Hematopoietic multipotent progenitor cell treated with erythropoietin and hydrocortisone succinate and interleukin-3 and kit ligand, for 6 days (in vitro differentiated cells): ENCODE measurements around the gene CNNM3.
"Not testable (repeated sequence)": the region's sequence is repeated elsewhere in the genome, so short reads cannot be mapped to it uniquely, and the experiment has no call there.

ENCODE experiments used
- DNase-seq: peaks from one replicate; pipeline ENCODE4 v3.0.0-alpha.2; 2015

CNNM3 gene

DNA sequence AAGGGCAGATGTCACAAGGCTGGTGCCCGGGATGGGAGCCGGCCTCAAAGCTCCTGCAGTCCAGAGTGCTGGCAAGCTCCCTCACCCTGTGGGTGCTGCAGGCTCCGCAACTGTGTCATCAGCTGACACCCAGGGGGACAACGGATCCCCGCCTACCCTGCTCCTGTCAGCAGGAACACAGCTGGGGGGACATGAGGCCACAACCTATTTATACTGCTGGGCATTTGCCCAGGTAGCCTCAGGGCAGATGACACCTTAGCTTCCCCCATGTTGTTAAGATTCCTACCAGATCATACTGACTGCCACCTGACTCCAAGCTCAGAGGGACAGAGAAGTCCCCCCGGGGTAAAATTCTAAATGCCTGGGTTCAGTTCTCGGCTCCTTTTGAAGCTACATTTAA is 26.5 kb downstream of the CNNM3 start:
- no peak for DNase-seq

DNA sequence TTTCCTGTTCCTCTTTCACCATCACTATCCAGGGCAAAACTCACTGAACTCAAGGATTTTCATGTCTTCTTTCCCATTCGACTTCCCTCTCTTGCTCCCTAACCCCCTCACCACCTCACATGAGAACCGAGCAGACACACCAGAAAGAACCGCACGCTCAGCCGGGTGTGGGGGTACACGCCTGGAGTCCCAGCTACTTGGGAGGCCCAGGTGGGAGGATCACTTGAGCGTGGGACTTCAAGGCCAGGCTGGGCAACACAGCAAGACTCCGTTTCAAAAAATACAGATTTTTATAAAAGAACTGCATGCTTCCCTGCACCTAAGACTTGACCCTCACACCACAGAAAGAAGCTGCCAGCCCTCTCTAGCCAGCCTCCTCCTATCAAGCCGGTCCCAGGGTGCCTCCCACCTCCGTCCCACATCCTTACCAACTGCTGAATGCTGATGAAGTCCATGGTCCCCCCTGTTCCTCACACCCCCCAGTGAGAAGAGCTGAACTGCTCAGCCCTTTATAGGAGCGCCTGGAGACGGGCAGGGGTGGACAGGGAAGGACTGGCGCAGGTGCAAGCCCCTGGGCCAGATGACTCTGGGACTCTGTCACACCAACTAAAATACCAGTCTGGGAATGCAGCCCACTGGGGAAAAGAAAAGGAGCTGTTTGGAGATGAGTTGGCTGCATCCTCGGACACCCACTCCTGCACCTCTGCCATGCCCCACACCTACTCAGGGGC is 27.6 kb downstream of the CNNM3 start, which contains the start of gene ANKRD23:
TSS of gene ANKRD23 (minus strand) at position 484 of the 731 bp plus-strand sequence. CDS start at position 455, 29 bp downstream.
- DNase-seq, result no peak

GRCh38 chr2:96844405-96844808 is 28.3 kb downstream of the CNNM3 start:
- no peak for DNase-seq

DNA sequence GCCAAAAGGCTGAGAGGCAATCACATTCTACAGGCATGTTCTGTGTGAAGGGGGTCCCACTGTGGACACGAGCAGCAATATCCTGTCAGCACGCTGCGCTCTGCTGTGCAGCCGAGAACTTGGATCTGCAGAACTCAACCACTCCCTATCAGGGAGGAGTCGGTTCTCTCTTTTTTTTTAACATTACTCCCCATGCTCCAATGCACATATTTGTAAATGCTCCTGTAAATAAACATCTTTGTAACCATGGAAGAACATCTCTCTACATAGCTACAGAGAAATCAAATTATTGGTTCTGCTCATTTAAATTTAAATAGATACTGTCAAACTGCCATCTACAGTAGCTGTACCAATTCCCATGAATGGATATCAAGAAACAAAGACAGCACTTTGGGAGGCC is 30.8 kb downstream of the CNNM3 start:
- DNase-seq, result no peak

DNA sequence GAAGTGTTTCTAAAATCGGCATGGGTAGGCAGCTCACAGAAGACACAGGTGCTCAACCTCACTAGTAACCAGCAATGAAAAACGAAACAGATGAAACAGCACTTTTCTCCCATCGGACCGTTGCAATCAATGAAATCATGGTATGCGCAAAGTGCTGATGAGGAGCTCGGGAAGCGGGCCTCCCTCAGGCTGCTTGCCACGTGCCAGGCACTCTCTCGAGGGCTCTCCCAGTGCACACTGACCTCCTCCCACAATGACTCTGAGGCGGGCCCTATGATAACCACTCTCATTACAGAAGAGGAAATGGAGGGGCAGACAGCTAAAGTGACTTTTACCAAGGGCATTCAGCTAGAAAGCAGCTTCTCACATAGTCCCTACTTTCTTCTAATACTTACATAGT is 31.5 kb downstream of the CNNM3 start:
- no peak for DNase-seq

- no peak for DNase-seq
These were observed 32.2 kb downstream of the CNNM3 start for GRCh38 chr2:96848264-96848663.

- no peak for DNase-seq
These were observed 36.6 kb downstream of the CNNM3 start for GRCh38 chr2:96852667-96853066.

- no peak for DNase-seq
These were observed 37.3 kb downstream of the CNNM3 start for GRCh38 chr2:96853321-96853720.

GRCh38 chr2:96856776-96857666 is 41.0 kb downstream of the CNNM3 start:
- peak; percentile 75 for DNase-seq

- peak; percentile 99 for DNase-seq
These were observed 41.8 kb downstream of the CNNM3 start, which contains the start of gene ANKRD39 for GRCh38 chr2:96857667-96858372. Gene ANKRD39, minus strand, starts transcription at chr2:96858016. Its CDS starts 29 bp downstream, at chr2:96857987.

GRCh38 chr2:96859099-96859649 is 43.1 kb downstream of the CNNM3 start:
- DNase-seq, result no peak

DNA sequence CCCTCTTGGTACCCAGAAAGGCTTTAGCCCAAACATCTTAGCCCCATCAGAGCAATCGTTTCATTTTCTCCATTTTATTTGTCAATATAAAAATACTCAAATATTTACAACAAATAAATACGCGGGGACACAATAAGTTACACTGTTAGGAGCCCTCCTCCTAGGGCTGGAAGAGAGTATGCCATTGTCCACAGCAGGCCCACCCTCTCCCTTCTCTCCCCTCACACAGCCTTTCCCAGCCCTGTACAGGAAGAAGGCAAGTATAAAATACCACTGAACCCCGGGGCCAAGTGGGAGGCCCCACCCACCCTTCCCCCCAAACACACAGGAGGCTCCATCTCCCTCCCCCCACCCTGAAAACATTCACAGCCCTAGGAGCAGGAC is 43.6 kb downstream of the CNNM3 start:
- no peak for DNase-seq

- no peak for DNase-seq
These were observed 44.3 kb downstream of the CNNM3 start for GRCh38 chr2:96860065-96861029.

GRCh38 chr2:96861074-96861473 is 45.0 kb downstream of the CNNM3 start:
- DNase-seq, result no peak

DNA sequence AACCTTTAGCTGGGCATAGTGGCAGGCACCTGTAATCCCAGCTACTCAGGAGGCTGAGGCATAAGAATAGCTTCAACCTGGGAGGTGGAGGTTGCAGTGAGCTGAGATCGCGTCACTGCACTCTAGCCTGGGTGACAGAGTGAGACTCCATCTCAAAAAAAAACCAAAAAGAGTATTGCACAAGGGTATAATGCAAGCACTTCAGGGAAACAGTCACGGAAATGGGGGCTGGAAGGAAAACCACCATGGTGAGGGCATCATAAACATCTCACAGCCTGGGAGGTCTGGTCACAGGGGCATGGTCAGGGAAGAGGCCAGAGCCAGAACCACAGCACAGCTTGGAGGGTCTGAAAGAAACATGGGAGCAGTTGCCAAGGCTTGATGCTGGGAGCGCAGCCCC is 47.0 kb downstream of the CNNM3 start:
- DNase-seq, result not testable (repeated sequence)

DNA sequence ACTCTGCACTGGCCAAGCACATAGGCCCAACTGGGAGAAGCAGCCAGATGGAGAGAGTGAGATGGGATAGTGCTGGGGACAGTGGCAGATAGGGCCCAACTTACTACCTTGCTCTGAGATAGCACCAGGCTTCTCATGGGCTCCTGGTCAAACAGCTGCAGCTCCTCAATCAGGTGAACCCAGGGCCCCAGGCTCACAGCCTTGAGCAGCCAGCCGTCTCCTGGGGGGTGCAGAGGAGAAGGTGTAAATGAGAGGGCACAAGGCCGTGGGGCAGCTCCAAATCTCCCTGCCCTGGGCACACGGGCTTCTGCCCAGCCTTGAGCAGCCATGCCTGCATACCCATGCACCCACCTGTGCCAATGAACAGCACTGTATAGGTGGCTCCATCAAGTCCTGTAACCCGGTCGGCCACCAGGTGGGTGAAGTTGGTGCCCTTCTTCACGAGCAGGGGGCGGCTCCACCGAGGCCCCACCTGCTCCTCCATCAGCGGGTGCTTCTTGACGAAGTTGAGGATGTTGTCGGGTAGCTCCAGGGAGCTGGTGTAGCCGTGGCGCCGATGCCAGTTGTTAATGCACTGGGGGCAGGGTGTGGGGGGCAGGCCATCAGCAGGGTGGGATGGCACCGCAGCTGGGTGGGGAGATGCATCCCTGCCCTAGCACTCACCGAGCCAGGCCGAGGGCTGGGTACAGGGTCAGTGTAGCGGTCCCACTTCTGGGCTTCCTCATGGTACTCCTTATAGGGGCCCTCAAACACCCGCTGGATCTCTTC is 47.7 kb downstream of the CNNM3 start:
- DNase-seq, result no peak

DNA sequence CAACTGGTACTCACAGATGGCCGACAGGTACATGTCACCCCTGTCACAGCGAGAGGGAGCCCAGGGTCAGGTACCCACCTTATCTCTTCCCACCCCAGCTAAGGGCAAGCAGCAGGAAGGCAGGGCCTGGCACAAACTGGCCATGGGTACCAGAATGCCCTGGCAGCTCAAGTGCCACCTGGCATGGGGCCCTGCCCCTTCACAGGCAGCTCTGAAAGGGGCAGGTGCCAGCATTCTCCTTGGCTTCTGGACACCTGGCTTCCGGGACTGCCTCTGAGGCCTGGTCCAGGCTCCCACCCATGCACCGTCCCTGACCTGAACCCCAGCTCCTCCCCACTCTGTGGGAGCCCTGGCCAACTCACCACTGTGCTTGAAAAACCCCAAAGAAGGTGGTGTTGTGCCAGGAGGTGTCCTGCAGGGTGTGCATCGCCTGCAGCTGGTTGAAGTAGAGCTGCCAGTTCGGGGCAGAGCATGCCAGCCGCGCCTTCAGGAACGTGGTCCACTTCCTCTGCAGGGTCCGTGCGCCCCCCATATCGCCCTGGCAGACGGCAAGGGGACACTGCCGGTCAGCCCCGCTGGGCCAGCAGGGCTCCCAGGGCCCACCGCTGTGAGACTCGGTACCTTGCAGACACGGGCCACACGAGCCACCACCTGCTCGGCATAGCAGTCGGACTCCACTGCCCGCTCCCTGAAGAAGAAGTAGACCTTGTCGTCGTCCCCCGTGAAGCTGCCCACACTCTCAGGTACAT is 48.4 kb downstream of the CNNM3 start:
- no peak for DNase-seq

- no peak for DNase-seq
These were observed 49.6 kb downstream of the CNNM3 start for GRCh38 chr2:96865654-96866053.

- no peak for DNase-seq
These were observed 50.1 kb downstream of the CNNM3 start for GRCh38 chr2:96866149-96866548.

GRCh38 chr2:96866586-96866985 is 50.5 kb downstream of the CNNM3 start:
- no peak for DNase-seq
